ENCODE data around the gene ARHGAP8. TPM values are rescaled to one million over a fixed set of nuclear protein-coding genes. Genes with fewer than 3 reads are reported as not detected.

Gene ARHGAP8
- total and polyA plus RNA-seq, 10 of the 15 experiments (the other 5 are each of a cell fraction or from before 2014, with no cell fraction given): 0.33 TPM; not detected in 9

DNA sequence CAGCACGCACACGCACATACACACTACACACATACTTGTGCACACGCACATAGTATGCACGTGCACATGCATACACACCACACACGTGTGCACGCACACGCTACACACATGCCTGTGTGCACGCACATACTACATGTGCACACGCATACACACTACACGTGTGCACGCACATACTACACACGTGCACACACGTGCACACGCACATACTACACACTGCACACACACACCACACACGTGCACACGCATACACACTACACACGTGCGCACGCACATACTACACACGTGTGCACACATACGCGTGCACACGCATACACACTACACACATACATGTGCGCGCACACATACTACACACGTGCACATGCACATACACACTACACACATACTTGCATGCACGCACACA, 19.7 kb upstream of the ARHGAP8 start (continued):
- TF ChIP-seq, protein P1, sequence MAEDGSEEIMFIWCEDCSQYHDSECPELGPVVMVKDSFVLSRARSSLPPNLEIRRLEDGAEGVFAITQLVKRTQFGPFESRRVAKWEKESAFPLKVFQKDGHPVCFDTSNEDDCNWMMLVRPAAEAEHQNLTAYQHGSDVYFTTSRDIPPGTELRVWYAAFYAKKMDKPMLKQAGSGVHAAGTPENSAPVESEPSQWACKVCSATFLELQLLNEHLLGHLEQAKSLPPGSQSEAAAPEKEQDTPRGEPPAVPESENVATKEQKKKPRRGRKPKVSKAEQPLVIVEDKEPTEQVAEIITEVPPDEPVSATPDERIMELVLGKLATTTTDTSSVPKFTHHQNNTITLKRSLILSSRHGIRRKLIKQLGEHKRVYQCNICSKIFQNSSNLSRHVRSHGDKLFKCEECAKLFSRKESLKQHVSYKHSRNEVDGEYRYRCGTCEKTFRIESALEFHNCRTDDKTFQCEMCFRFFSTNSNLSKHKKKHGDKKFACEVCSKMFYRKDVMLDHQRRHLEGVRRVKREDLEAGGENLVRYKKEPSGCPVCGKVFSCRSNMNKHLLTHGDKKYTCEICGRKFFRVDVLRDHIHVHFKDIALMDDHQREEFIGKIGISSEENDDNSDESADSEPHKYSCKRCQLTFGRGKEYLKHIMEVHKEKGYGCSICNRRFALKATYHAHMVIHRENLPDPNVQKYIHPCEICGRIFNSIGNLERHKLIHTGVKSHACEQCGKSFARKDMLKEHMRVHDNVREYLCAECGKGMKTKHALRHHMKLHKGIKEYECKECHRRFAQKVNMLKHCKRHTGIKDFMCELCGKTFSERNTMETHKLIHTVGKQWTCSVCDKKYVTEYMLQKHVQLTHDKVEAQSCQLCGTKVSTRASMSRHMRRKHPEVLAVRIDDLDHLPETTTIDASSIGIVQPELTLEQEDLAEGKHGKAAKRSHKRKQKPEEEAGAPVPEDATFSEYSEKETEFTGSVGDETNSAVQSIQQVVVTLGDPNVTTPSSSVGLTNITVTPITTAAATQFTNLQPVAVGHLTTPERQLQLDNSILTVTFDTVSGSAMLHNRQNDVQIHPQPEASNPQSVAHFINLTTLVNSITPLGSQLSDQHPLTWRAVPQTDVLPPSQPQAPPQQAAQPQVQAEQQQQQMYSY (CRISPR knock-in tag; IDR thresholded peaks at IDR 0.05): no peak
- TF ChIP-seq NBN (IDR thresholded peaks at IDR 0.05) (no peak), ZNF207 (IDR thresholded peaks at IDR 0.05; ENCODE audit: borderline replicate concordance) (no peak), MTA2 (IDR thresholded peaks at IDR 0.05; ENCODE audit: low read depth) (no peak), ETV6 (conservative IDR thresholded peaks at IDR 0.05 in 1 of 2, IDR thresholded peaks at IDR 0.05 in 1 of 2; ENCODE audit: borderline replicate concordance in 1 of 2, low read depth in 1 of 2) (no peak), ASH2L (IDR thresholded peaks at IDR 0.05; ENCODE audit: borderline replicate concordance, low read depth) (no peak)
- TF ChIP-seq, protein P2, sequence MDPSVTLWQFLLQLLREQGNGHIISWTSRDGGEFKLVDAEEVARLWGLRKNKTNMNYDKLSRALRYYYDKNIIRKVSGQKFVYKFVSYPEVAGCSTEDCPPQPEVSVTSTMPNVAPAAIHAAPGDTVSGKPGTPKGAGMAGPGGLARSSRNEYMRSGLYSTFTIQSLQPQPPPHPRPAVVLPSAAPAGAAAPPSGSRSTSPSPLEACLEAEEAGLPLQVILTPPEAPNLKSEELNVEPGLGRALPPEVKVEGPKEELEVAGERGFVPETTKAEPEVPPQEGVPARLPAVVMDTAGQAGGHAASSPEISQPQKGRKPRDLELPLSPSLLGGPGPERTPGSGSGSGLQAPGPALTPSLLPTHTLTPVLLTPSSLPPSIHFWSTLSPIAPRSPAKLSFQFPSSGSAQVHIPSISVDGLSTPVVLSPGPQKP (IDR thresholded peaks at IDR 0.05; ENCODE audit: low read depth, low read length): no peak
- TF ChIP-seq, protein P3, sequence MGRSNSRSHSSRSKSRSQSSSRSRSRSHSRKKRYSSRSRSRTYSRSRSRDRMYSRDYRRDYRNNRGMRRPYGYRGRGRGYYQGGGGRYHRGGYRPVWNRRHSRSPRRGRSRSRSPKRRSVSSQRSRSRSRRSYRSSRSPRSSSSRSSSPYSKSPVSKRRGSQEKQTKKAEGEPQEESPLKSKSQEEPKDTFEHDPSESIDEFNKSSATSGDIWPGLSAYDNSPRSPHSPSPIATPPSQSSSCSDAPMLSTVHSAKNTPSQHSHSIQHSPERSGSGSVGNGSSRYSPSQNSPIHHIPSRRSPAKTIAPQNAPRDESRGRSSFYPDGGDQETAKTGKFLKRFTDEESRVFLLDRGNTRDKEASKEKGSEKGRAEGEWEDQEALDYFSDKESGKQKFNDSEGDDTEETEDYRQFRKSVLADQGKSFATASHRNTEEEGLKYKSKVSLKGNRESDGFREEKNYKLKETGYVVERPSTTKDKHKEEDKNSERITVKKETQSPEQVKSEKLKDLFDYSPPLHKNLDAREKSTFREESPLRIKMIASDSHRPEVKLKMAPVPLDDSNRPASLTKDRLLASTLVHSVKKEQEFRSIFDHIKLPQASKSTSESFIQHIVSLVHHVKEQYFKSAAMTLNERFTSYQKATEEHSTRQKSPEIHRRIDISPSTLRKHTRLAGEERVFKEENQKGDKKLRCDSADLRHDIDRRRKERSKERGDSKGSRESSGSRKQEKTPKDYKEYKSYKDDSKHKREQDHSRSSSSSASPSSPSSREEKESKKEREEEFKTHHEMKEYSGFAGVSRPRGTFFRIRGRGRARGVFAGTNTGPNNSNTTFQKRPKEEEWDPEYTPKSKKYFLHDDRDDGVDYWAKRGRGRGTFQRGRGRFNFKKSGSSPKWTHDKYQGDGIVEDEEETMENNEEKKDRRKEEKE (IDR thresholded peaks at IDR 0.05): no peak

Measured in GM12878 (cell line).